Middle frontal gyrus (tissue), 1 donor: ENCODE data around the gene GRIN1.
"Not testable (repeated sequence)": the region's sequence is repeated elsewhere in the genome, so short reads cannot be mapped to it uniquely, and the experiment has no call there.

Experiments used
- DNase-seq: peaks from one replicate; pipeline ENCODE4 v3.0.0-alpha.2; 2015; ENCODE audit warnings: low spot score; ENCODE audit errors: extremely low spot score

Gene GRIN1

GRCh38 chr9:137128862-137129455 is 10.0 kb upstream of the GRIN1 start:
- no peak for DNase-seq

- DNase-seq = peak; percentile 82
Measured at GRCh38 chr9:137129456-137130175, 9.3 kb upstream of the GRIN1 start.

- no peak for DNase-seq
Measured at GRCh38 chr9:137130176-137130755, 8.7 kb upstream of the GRIN1 start.

- DNase-seq = no peak
Measured at GRCh38 chr9:137134191-137134590, 4.8 kb upstream of the GRIN1 start.

GRCh38 chr9:137135154-137135553 is 3.8 kb upstream of the GRIN1 start:
- DNase-seq = not testable (repeated sequence)

GRCh38 chr9:137136261-137136880 is 2.6 kb upstream of the GRIN1 start:
- no peak for DNase-seq

GRCh38 chr9:137136881-137137607 is 1.9 kb upstream of the GRIN1 start:
- DNase-seq = no peak

GRCh38 chr9:137138058-137138721 is 764 bp upstream of the GRIN1 start:
- no peak for DNase-seq

- DNase-seq = no peak
Measured at GRCh38 chr9:137139468-137140150, 655 bp downstream of the GRIN1 start.

GRCh38 chr9:137140151-137141012 is 1.4 kb downstream of the GRIN1 start:
- peak; percentile 65 for DNase-seq

- DNase-seq = no peak
Measured at GRCh38 chr9:137141050-137141810, 2.3 kb downstream of the GRIN1 start.

- no peak for DNase-seq
Measured at GRCh38 chr9:137141976-137142936, 3.3 kb downstream of the GRIN1 start.

GRCh38 chr9:137143459-137143858 is 4.5 kb downstream of the GRIN1 start:
- no peak for DNase-seq

GRCh38 chr9:137145731-137146526 is 7.0 kb downstream of the GRIN1 start:
- DNase-seq = no peak

GRCh38 chr9:137146527-137146918 is 7.6 kb downstream of the GRIN1 start:
- DNase-seq = no peak

GRCh38 chr9:137147091-137147792 is 8.3 kb downstream of the GRIN1 start:
- DNase-seq = no peak
